GM21529 (cell line): ENCODE measurements around the gene SULT1E1.

Experiments used
- ATAC-seq: cut with Tn5 transposase; IDR thresholded peaks from one replicate; pipeline ENCODE4 v1.9.1; 2021; ENCODE audit not compliant: unreplicated experiment

SULT1E1 gene

GRCh38 chr4:69860052-69860451 is at the start of gene SULT1E1:
Gene SULT1E1, minus strand, starts transcription at chr4:69860145. Its CDS starts 2,501 bp downstream, at chr4:69857644.
- no peak for ATAC-seq

GRCh38 chr4:69909195-69909594 is 49.2 kb upstream of the SULT1E1 start:
- no peak for ATAC-seq

- no peak for ATAC-seq
Observed at GRCh38 chr4:69907151-69907550, 47.2 kb upstream of the SULT1E1 start.

- no peak for ATAC-seq
Observed at GRCh38 chr4:69896530-69897116, 36.7 kb upstream of the SULT1E1 start.

GRCh38 chr4:69894721-69895120 is 34.8 kb upstream of the SULT1E1 start:
- ATAC-seq, result no peak

GRCh38 chr4:69894186-69894585 is 34.2 kb upstream of the SULT1E1 start:
- ATAC-seq, result no peak

- ATAC-seq, result no peak
Observed at GRCh38 chr4:69888336-69888735, 28.4 kb upstream of the SULT1E1 start.

GRCh38 chr4:69882150-69882549 is 22.2 kb upstream of the SULT1E1 start:
- ATAC-seq, result no peak

GRCh38 chr4:69881173-69881773 is 21.3 kb upstream of the SULT1E1 start:
- peak; percentile 95 for ATAC-seq

GRCh38 chr4:69878250-69878649 is 18.3 kb upstream of the SULT1E1 start:
- ATAC-seq, result no peak

- no peak for ATAC-seq
Observed at GRCh38 chr4:69877453-69877852, 17.5 kb upstream of the SULT1E1 start.

GRCh38 chr4:69876071-69876470 is 16.1 kb upstream of the SULT1E1 start:
- no peak for ATAC-seq

GRCh38 chr4:69875576-69875975 is 15.6 kb upstream of the SULT1E1 start:
- no peak for ATAC-seq

- ATAC-seq, result no peak
Observed at GRCh38 chr4:69874507-69874906, 14.6 kb upstream of the SULT1E1 start.

GRCh38 chr4:69861756-69862155 is 1.8 kb upstream of the SULT1E1 start:
- ATAC-seq, result no peak

- no peak for ATAC-seq
Observed at GRCh38 chr4:69860521-69861298, 765 bp upstream of the SULT1E1 start.

GRCh38 chr4:69859140-69859685 is 732 bp downstream of the SULT1E1 start:
- ATAC-seq, result no peak

- ATAC-seq, result no peak
Observed at GRCh38 chr4:69858690-69859089, 1.3 kb downstream of the SULT1E1 start.

GRCh38 chr4:69855822-69856221 is 4.1 kb downstream of the SULT1E1 start:
- ATAC-seq, result no peak

GRCh38 chr4:69849969-69850368 is 10.0 kb downstream of the SULT1E1 start:
- peak; percentile 87 for ATAC-seq

GRCh38 chr4:69849297-69849696 is 10.6 kb downstream of the SULT1E1 start:
- ATAC-seq, result no peak

- ATAC-seq, result no peak
Observed at GRCh38 chr4:69848028-69848427, 11.9 kb downstream of the SULT1E1 start.
